ENCODE results near the gene BMERB1.
"Not testable (repeated sequence)": the region's sequence is repeated elsewhere in the genome, so short reads cannot be mapped to it uniquely, and the experiment has no call there.

BMERB1 gene
- 0.24 to 1.1 reads per million in 2 donors for total RNA-seq

GRCh38 chr16:15434425-15435215 is at the start of gene BMERB1:
TSS of gene BMERB1 (plus strand) at chr16:15434588. CDS start at chr16:15434654, 66 bp downstream.
- DNase-seq, result no peak

- not testable (repeated sequence) for DNase-seq
Measured at GRCh38 chr16:15388060-15388459, 46.3 kb upstream of the BMERB1 start.

- DNase-seq, result not testable (repeated sequence)
Measured at GRCh38 chr16:15389916-15390315, 44.5 kb upstream of the BMERB1 start.

- not testable (repeated sequence) for DNase-seq
Measured at GRCh38 chr16:15393025-15393424, 41.4 kb upstream of the BMERB1 start.

GRCh38 chr16:15395631-15396508 is 38.5 kb upstream of the BMERB1 start, which contains the start of gene MPV17L:
TSS of gene MPV17L (plus strand) at chr16:15395754. CDS start at chr16:15395898, 144 bp downstream.
- DNase-seq, result not testable (repeated sequence)

GRCh38 chr16:15396509-15396829 is 37.9 kb upstream of the BMERB1 start:
- DNase-seq, result not testable (repeated sequence)

GRCh38 chr16:15396948-15397594 is 37.3 kb upstream of the BMERB1 start:
- no peak for DNase-seq

GRCh38 chr16:15398618-15399316 is 35.6 kb upstream of the BMERB1 start:
- no peak for DNase-seq

- no peak for DNase-seq
Measured at GRCh38 chr16:15399317-15399716, 35.1 kb upstream of the BMERB1 start.

GRCh38 chr16:15400314-15400713 is 34.1 kb upstream of the BMERB1 start:
- not testable (repeated sequence) for DNase-seq

GRCh38 chr16:15401972-15402371 is 32.4 kb upstream of the BMERB1 start:
- no peak for DNase-seq

GRCh38 chr16:15403392-15403995 is 30.9 kb upstream of the BMERB1 start:
- DNase-seq, result no peak

GRCh38 chr16:15404091-15404490 is 30.3 kb upstream of the BMERB1 start:
- not testable (repeated sequence) for DNase-seq

- DNase-seq, result no peak
Measured at GRCh38 chr16:15404792-15405191, 29.6 kb upstream of the BMERB1 start.

- not testable (repeated sequence) for DNase-seq
Measured at GRCh38 chr16:15407756-15408155, 26.6 kb upstream of the BMERB1 start.

GRCh38 chr16:15409476-15409875 is 24.9 kb upstream of the BMERB1 start:
- DNase-seq, result not testable (repeated sequence)

- no peak for DNase-seq
Measured at GRCh38 chr16:15415511-15415985, 18.8 kb upstream of the BMERB1 start.

GRCh38 chr16:15417197-15417596 is 17.2 kb upstream of the BMERB1 start:
- DNase-seq, result no peak

GRCh38 chr16:15418206-15418605 is 16.2 kb upstream of the BMERB1 start:
- no peak for DNase-seq

- not testable (repeated sequence) for DNase-seq
Measured at GRCh38 chr16:15421696-15422095, 12.7 kb upstream of the BMERB1 start.

- DNase-seq, result no peak
Measured at GRCh38 chr16:15422222-15422621, 12.2 kb upstream of the BMERB1 start.

- no peak for DNase-seq
Measured at GRCh38 chr16:15425861-15426260, 8.5 kb upstream of the BMERB1 start.

Measured in T-helper 9 cell (primary cell).